Caco-2 (cell line): Measurements from ENCODE around the gene STK33. TPM values are rescaled to one million over a fixed set of nuclear protein-coding genes. Genes with fewer than 3 reads are reported as not detected.

Experiments
- Bru-seq: library from RNA; stranded (reverse); fragments of 400-500 nt; gene quantifications from one replicate; lab custom pipeline; 2021; lab: Mats Ljungman, UMichigan
- BruChase-seq, 2 experiments: library from RNA; stranded (reverse); fragments of 400-500 nt; gene quantifications; one replicate each; lab custom pipeline; 2021; lab: Mats Ljungman, UMichigan
- BruUV-seq: library from RNA; stranded (reverse); fragments of 400-500 nt; replicated peaks from 2 replicates; lab custom pipeline; 2021; lab: Mats Ljungman, UMichigan
- CTCF ChIA-PET: fragments of 300-600 bp; sonication (Branson Sonifier 250); formaldehyde crosslinking; loops from one replicate; lab custom pipeline; 2022; ENCODE audit warnings: antibody characterized with exemption; lab: Charles Lee
- POLR2A ChIA-PET: fragments of 300-600 bp; sonication (Branson Sonifier 250); formaldehyde crosslinking; loops from one replicate; lab custom pipeline; 2022; ENCODE audit warnings: antibody characterized with exemption; lab: Charles Lee
- DNase-seq, 2 experiments: peaks; one replicate each; pipeline versions ENCODE4 v3.0.0 to v3.0.0-alpha.2; 2020 to 2022
- H3K27me3 ChIP-seq: replicated peaks from 2 replicates; pipeline ENCODE4 v1.6.0; 2011; ENCODE audit warnings: low read length; ENCODE audit not compliant: control insufficient read depth, insufficient read depth
- H3K36me3 ChIP-seq: 2 replicates; pipeline ENCODE4 v1.5.1; 2011; ENCODE audit warnings: low read length; ENCODE audit not compliant: control insufficient read depth, insufficient read depth
- H3K4me1 ChIP-seq: fragments of 250-450 bp; sonication (Bioruptor Pico); 2 replicates; pipeline ENCODE4 v1.5.1; 2020; ENCODE audit warnings: mild to moderate bottlenecking
- H3K4me3 ChIP-seq: 2 replicates; pipeline ENCODE4 v1.5.1; 2011; ENCODE audit warnings: low read depth, mild to moderate bottlenecking, control low read depth, low read length
- H3K9me3 ChIP-seq: fragments of 250-450 bp; sonication (Bioruptor Pico); 2 replicates; pipeline ENCODE4 v1.5.1; 2020; ENCODE audit warnings: mild to moderate bottlenecking, moderate library complexity
- H3K27ac Mint-ChIP-seq: one replicate; pipeline ENCODE4 v1.8.0; 2022; ENCODE audit warnings: mixed read lengths; ENCODE audit not compliant: unreplicated experiment
- H3K27me3 Mint-ChIP-seq: one replicate; pipeline ENCODE4 v1.8.0; 2022; ENCODE audit warnings: mixed read lengths; ENCODE audit not compliant: insufficient read depth, unreplicated experiment
- H3K36me3 Mint-ChIP-seq: one replicate; pipeline ENCODE4 v1.8.0; 2022; ENCODE audit warnings: mild to moderate bottlenecking, mixed read lengths; ENCODE audit not compliant: insufficient read depth, unreplicated experiment
- H3K4me1 Mint-ChIP-seq: one replicate; pipeline ENCODE4 v1.8.0; 2022; ENCODE audit warnings: low read depth, mixed read lengths; ENCODE audit not compliant: unreplicated experiment
- H3K4me3 Mint-ChIP-seq: one replicate; pipeline ENCODE4 v1.8.0; 2022; ENCODE audit warnings: mild to moderate bottlenecking, moderate library complexity, mixed read lengths; ENCODE audit not compliant: unreplicated experiment
- H3K9me3 Mint-ChIP-seq: one replicate; pipeline ENCODE4 v1.8.0; 2022; ENCODE audit warnings: mixed read lengths; ENCODE audit not compliant: unreplicated experiment
- CTCF ChIP-seq, 2 experiments: fragments of 200-600 bp in 1 of 2; IDR thresholded peaks; 1 replicate in 1 of 2; 2 replicates in 1 of 2; pipeline versions ENCODE4 v1.5.1 to v1.8.0; 2011 to 2022; ENCODE audit warnings: antibody characterized with exemption in 1 of 2, control low read depth in 1 of 2, inconsistent platforms in 1 of 2, low read depth in 1 of 2, low read length in 1 of 2, mild to moderate bottlenecking in 1 of 2, moderate library complexity in 1 of 2; ENCODE audit not compliant: insufficient read depth in 1 of 2, severe bottlenecking in 1 of 2, unreplicated experiment in 1 of 2
- intact Hi-C: fragments of 100-400 bp; cut with micrococcal nuclease; formaldehyde crosslinking; loops from one replicate; pipeline ENCODE4 v1.10.0; 2022; ENCODE audit not compliant: unreplicated experiment
- long read RNA-seq: library from polyadenylated mRNA; stranded (forward); transcript quantifications from one replicate; pipeline ENCODE4 v2.0.0, GENCODE V29; 2022
- total RNA-seq: library from RNA; stranded (reverse); gene quantifications from 2 replicates; pipeline ENCODE4 v1.2.3, GENCODE V29; 2022

STK33 gene
- 0.51 and 0.98 TPM in 2 replicates for total RNA-seq
- Bru-seq, nascent RNA: percentile 23 among the genes with signal in this experiment
- BruChase-seq, experiment 1, labeled RNA remaining after a 2-hour chase: percentile 34 among the genes with signal in this experiment
- BruChase-seq, experiment 2, labeled RNA remaining after a 6-hour chase: percentile 27 among the genes with signal in this experiment
- long read RNA-seq, partial matches to known transcripts: 0 of 1 reads
- long read RNA-seq, other reads (novel, unspliced or antisense): 1 of 1 reads

DNA sequence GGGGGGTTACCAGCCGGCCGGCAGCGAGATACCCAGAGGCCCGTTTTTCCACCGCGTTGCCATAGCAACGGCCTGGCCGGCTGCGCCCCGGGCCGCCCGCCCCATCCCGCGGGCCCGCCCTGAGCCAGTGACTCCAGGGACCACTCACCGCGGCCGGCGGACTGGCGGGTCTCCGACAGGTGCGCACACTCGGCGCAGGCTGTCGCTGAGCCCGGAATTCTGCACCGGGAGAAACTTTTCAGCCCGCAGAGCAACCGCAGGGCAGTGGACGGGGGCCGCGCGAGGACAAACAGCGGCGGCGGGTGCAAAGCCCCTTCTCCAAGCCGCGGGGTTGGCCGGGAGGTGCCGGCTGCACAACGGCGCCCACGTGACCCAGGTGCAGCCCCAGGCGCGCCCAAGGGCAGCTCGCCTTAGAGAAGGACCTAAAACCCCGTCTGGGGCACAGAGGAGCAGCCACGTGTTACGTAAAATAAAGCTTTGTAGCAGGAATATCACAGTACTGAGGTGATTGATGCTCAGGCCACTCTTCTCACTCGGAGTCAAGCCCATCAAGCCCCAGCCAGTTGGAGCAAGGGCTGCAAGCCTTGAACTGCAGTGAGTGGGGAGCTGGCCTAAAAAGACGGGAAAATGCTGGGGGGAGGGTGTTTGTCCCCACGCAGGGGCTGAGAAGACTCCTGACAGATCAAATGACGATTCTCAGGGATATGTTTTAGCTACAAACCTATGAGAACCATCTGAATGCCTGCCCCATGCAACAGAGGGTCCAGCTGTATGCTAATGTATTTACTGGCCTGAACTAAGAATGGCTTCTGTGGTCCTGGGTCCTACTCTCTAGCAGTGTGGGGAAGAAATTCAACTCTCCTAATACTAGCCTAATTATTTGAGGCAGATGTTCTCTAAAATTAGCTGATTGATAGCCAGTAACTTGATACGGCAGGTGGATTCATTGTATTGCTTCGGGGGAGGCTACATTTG lies at the start of gene STK33:
STK33 (minus strand) TSS at position 294 of the 975 bp plus-strand sequence. CDS start 119,323 bp downstream, outside the sequence.
- Histone ChIP-seq H3K27me3 (no peaks in the 10 kb centered on the region), H3K9me3 (no peaks in the 10 kb centered on the region), H3K4me3 (peak within 1 kb of the TSS; percentile 45), H3K36me3 (no peaks in the 10 kb centered on the region), H3K4me1 (no peaks in the 10 kb centered on the region)
- Mint-ChIP-seq H3K4me3 (peak within 1 kb of the TSS; percentile 63), H3K9me3 (no peaks in the 10 kb centered on the region), H3K27me3 (peaks cover 18% of the 10 kb centered on the region), H3K4me1 (no peaks in the 10 kb centered on the region), H3K36me3 (no peaks in the 10 kb centered on the region), H3K27ac (no peak within 1 kb of the TSS)
- intact Hi-C loops: no loop called here
- ChIA-PET CTCF (interaction anchor here (0.7 kb wide), 1 partner anchor 10 kb away, joined by 3 read pairs; no protein-coding TSS in a partner anchor), POLR2A (no interaction called here)
- peak; percentile 40 to 45 for DNase-seq
- no peak for TF ChIP-seq CTCF (IDR thresholded peaks at IDR 0.05; ENCODE audit: insufficient read depth in 1 of 2, low read depth in 1 of 2, low read length in 1 of 2, severe bottlenecking in 1 of 2, unreplicated experiment in 1 of 2)
- no TSS peak for BruUV-seq

DNA sequence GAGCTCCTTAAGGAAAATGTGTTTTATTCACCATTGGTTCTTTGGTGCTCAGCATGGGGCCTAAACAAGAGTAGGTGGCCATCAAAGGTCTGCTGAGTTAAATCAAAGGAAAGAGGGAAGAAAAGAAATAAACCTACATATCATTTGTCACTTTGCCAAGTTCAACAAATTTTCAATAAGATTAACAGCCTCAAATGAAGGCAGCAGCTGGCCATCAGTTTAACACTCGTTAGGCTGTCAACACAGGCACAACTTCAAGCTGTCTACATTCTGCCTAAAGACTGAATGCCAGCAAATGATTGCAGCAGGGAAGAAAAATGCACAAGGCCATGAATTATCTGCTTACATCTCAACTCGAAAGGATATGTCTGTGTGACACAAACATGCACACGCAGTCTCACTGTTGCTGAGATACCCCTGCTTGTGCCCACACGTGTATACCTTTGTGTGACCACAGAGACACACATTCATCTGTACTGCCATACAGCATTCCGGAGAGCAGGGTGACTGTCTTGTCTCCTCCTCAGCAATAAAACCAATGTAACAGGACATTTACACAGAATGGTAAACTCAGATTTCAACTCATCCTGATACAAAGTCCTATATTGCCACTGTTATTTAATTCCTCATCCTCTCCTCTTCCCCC lies 48.3 kb upstream of the STK33 start:
- intact Hi-C loops: no loop called here
- no peak overlapping the region for H3K4me3 ChIP-seq
- no peaks in the 10 kb centered on the region for H3K27me3 ChIP-seq
- CTCF ChIA-PET: interaction anchor here (0.6 kb wide), 1 partner anchor 892 kb away, joined by 4 read pairs; no protein-coding TSS in a partner anchor
- no peaks in the 10 kb centered on the region for H3K9me3 ChIP-seq
- H3K4me1 Mint-ChIP-seq: no peaks in the 10 kb centered on the region
- H3K36me3 ChIP-seq: no peaks in the 10 kb centered on the region; the same call in 1 of the 2 replicates
- H3K4me1 ChIP-seq: no peaks in the 10 kb centered on the region
- no peak for TF ChIP-seq CTCF (IDR thresholded peaks at IDR 0.05; ENCODE audit: insufficient read depth in 1 of 2, low read depth in 1 of 2, low read length in 1 of 2, severe bottlenecking in 1 of 2, unreplicated experiment in 1 of 2)
- POLR2A ChIA-PET: no interaction called here
- no peaks in the 10 kb centered on the region for H3K36me3 Mint-ChIP-seq
- H3K9me3 Mint-ChIP-seq: no peaks in the 10 kb centered on the region
- H3K27me3 Mint-ChIP-seq: no peaks in the 10 kb centered on the region
- BruUV-seq: no TSS peak
- no peak overlapping the region for H3K27ac Mint-ChIP-seq
- no peak for DNase-seq
- no peak overlapping the region for H3K4me3 Mint-ChIP-seq

DNA sequence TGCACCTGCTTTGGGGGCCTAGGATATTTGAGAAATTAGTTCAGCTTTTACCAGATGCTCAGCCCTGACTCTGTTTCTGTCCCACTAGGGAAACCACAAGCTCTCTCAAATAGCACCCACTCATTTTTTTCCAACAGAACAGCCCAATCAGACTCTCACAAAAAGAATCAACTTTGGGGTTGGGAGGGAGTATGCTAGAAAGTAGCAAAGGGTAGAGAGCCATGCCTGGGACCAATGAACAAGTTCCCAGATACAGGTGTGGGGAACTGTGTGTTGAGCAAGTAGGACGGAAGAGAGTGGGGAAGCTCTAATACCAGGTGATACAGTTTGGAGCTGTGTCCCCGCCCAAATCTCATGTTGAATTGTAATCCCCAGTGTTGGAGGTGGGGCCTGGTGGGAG lies 47.3 kb upstream of the STK33 start:
- Histone ChIP-seq H3K4me3 (no peak overlapping the region), H3K4me1 (no peaks in the 10 kb centered on the region), H3K9me3 (no peaks in the 10 kb centered on the region), H3K27me3 (no peaks in the 10 kb centered on the region), H3K36me3 (no peaks in the 10 kb centered on the region; the same call in 1 of the 2 replicates)
- ChIA-PET POLR2A (no interaction called here), CTCF (interaction anchor here (0.6 kb wide), 1 partner anchor 893 kb away, joined by 4 read pairs; no protein-coding TSS in a partner anchor)
- DNase-seq: no peak
- Mint-ChIP-seq H3K27me3 (no peaks in the 10 kb centered on the region), H3K27ac (no peak overlapping the region), H3K9me3 (no peaks in the 10 kb centered on the region), H3K4me3 (no peak overlapping the region), H3K4me1 (no peaks in the 10 kb centered on the region), H3K36me3 (no peaks in the 10 kb centered on the region)
- intact Hi-C loops: no loop called here
- no peak for TF ChIP-seq CTCF (IDR thresholded peaks at IDR 0.05; ENCODE audit: insufficient read depth in 1 of 2, low read depth in 1 of 2, low read length in 1 of 2, severe bottlenecking in 1 of 2, unreplicated experiment in 1 of 2)
- no TSS peak for BruUV-seq
